ENCODE data around the gene ADD1. TPM values are rescaled to one million over a fixed set of nuclear protein-coding genes. Genes with fewer than 3 reads are reported as not detected.

ADD1 gene
- total and polyA plus RNA-seq, 2 of the 13 experiments (the other 11 are each of a cell fraction or from before 2014, with no cell fraction given) = 73.9 to 122 TPM

GRCh38 chr4:2813446-2814405, 29.9 kb upstream of the ADD1 start:
- ATAC-seq = no peak
- Histone ChIP-seq H3K4me1 (ENCODE audit: insufficient read depth, low read length) (peaks cover 43% of the 10 kb centered on the region), H3K9ac (ENCODE audit: insufficient read depth, low read depth, low read length) (no peak overlapping the region), H3K4me3 (replicated peaks in 1 of 3; ENCODE audit: insufficient read depth in 1 of 3, low read depth in 2 of 3, low read length in 3 of 3) (no peak overlapping the region), H3K9me3 (ENCODE audit: low read length) (no peaks in the 10 kb centered on the region), H3K27me3 (ENCODE audit: control insufficient read depth in 1 of 2, insufficient read depth in 2 of 2, low read length in 2 of 2) (no peaks in the 10 kb centered on the region), H4K20me1 (ENCODE audit: insufficient read depth, low read length) (peaks cover 16% of the 10 kb centered on the region; the same call in 1 of the 2 replicates), H2AFZ (ENCODE audit: low read length) (no peak overlapping the region), H3K79me2 (ENCODE audit: insufficient read depth, low read length) (peaks cover 9% of the 10 kb centered on the region), H3K27ac (ENCODE audit: extremely low read length, insufficient read depth, low read length) (no peak overlapping the region), H3K4me2 (ENCODE audit: low read depth, low read length) (no peak overlapping the region), H3K36me3 (replicated peaks in 1 of 2; ENCODE audit: control insufficient read depth in 1 of 2, insufficient read depth in 2 of 2, low read length in 2 of 2) (peaks cover 0 to 3% of the 10 kb centered on the region in 2 experiments; a peak in 1 of 5 replicates)
- no peak for DNase-seq (ENCODE audit: low spot score)
- POLR2A ChIA-PET = interaction anchor here (1.4 kb wide), 1 partner anchor 13 kb away, joined by 5 read pairs; no protein-coding TSS in a partner anchor
- in situ Hi-C loops (cut with HindIII; ENCODE audit: extremely low pct_ligation_motif_present, low pct_unique_long_range_greater_than_20kb) (no loop called here), intact Hi-C loops (cut with micrococcal nuclease; ENCODE audit: unreplicated experiment) (no loop called here)
- no peak for FAIRE-seq
- BruUV-seq (replicated peaks) = no TSS peak
- CTCF ChIA-PET (ENCODE audit: low intra/inter-chr PET ratio, low total read pairs) = no interaction called here
- 97% methylated on average over 11 of the region's 17 CpGs for WGBS (ENCODE audit: low lambda C conversion rate)
- peak; percentile 14 for TF ChIP-seq RBM22 (optimal IDR thresholded peaks at IDR 0.05; ENCODE audit: low read length)
- no peak for TF ChIP-seq TEAD3 (CRISPR knock-in tag; optimal IDR thresholded peaks at IDR 0.05; ENCODE audit: borderline replicate concordance)
- TF ChIP-seq AGO2 (optimal IDR thresholded peaks at IDR 0.05; ENCODE audit: low read depth, low read length) = peak; percentile 12

DNA sequence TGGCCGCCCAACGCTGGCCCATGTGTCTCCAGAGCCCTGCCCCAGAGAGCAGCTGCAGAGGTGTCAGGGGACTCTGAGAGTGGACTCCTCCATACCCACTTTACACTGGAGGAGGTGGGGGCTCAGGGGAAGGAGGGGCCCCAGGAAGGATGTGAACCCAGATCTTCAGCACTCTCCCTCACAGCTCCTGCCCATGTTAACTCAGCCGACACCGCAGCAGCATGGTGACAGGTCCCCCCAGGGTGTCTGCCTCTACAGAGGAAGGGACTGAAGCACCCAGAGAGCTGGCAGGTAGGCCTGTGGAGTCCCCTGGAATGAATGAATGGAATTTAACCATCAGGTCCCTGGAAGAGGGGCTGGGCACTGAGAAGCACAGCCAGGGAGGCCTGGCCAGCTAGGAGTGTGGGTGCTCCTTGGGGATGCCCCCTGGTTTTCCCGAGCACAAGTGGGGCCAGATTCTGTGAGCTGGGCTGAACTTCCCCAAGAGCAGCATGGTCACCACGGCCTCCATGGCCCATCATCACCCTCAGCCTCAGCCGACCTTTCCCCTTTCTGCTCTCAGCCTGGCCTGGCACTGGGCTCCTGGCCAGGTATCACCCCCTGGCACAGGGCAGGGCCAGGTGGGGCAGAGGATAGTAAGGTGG, 28.9 kb upstream of the ADD1 start:
- H3K79me2 ChIP-seq (ENCODE audit: insufficient read depth, low read length) = peaks cover 9% of the 10 kb centered on the region
- H3K9me3 ChIP-seq (ENCODE audit: low read length) = no peaks in the 10 kb centered on the region
- H3K9ac ChIP-seq (ENCODE audit: insufficient read depth, low read depth, low read length) = no peak overlapping the region
- ChIA-PET POLR2A (no interaction called here), CTCF (ENCODE audit: low intra/inter-chr PET ratio, low total read pairs) (no interaction called here)
- WGBS (ENCODE audit: low lambda C conversion rate) = 70% methylated on average over 4 of the region's 7 CpGs
- intact Hi-C loops (cut with micrococcal nuclease; ENCODE audit: unreplicated experiment) (no loop called here), in situ Hi-C loops (cut with HindIII; ENCODE audit: extremely low pct_ligation_motif_present, low pct_unique_long_range_greater_than_20kb) (no loop called here)
- H3K4me2 ChIP-seq (ENCODE audit: low read depth, low read length) = no peak overlapping the region
- no peaks in the 10 kb centered on the region for H3K27me3 ChIP-seq (ENCODE audit: control insufficient read depth in 1 of 2, insufficient read depth in 2 of 2, low read length in 2 of 2)
- DNase-seq (ENCODE audit: low spot score) (no peak), ATAC-seq (no peak), FAIRE-seq (no peak)
- H3K4me1 ChIP-seq (ENCODE audit: insufficient read depth, low read length) = peaks cover 38% of the 10 kb centered on the region
- no peak overlapping the region for H3K4me3 ChIP-seq (replicated peaks in 1 of 3; ENCODE audit: insufficient read depth in 1 of 3, low read depth in 2 of 3, low read length in 3 of 3)
- no peak overlapping the region for H3K27ac ChIP-seq (ENCODE audit: extremely low read length, insufficient read depth, low read length)
- no TSS peak for BruUV-seq (replicated peaks)
- TF ChIP-seq HNRNPL (IDR thresholded peaks at IDR 0.05; ENCODE audit: low read depth, low read length) (0 out of 2 replicates have a peak, but pooled peaks have one; percentile 40), AGO2 (optimal IDR thresholded peaks at IDR 0.05; ENCODE audit: low read depth, low read length) (peak; percentile 32), ZNF441 (CRISPR knock-in tag; IDR thresholded peaks at IDR 0.05; ENCODE audit: borderline replicate concordance) (no peak)
- peaks cover 11% of the 10 kb centered on the region; the same call in 1 of the 2 replicates for H4K20me1 ChIP-seq (ENCODE audit: insufficient read depth, low read length)
- peaks cover 0 to 3% of the 10 kb centered on the region in 2 experiments; a peak in 1 of 5 replicates for H3K36me3 ChIP-seq (replicated peaks in 1 of 2; ENCODE audit: control insufficient read depth in 1 of 2, insufficient read depth in 2 of 2, low read length in 2 of 2)
- no peak overlapping the region for H2AFZ ChIP-seq (ENCODE audit: low read length)
